DMS79 (cell line): Measurements from ENCODE around the gene LRP1B.

Experiments
- DNase-seq: peaks from one replicate; lab custom pipeline; 2025; lab: John Stamatoyannopoulos, UW

The LRP1B gene

GRCh38 chr2:140257692-140258300 lies 1873.0 kb downstream of the LRP1B start:
- no peak for DNase-seq

- no peak for DNase-seq
Measured at GRCh38 chr2:140256080-140256479, 1874.7 kb downstream of the LRP1B start.

- no peak for DNase-seq
Measured at GRCh38 chr2:140249821-140250220, 1881.0 kb downstream of the LRP1B start.

- no peak for DNase-seq
Measured at GRCh38 chr2:140248623-140249022, 1882.2 kb downstream of the LRP1B start.

- no peak for DNase-seq
Measured at GRCh38 chr2:140247451-140248195, 1883.2 kb downstream of the LRP1B start.

- DNase-seq: no peak
Measured at GRCh38 chr2:140246957-140247356, 1883.9 kb downstream of the LRP1B start.

GRCh38 chr2:140246058-140246457 lies 1884.8 kb downstream of the LRP1B start:
- DNase-seq: no peak

- no peak for DNase-seq
Measured at GRCh38 chr2:140242889-140243288, 1887.9 kb downstream of the LRP1B start.

GRCh38 chr2:140234116-140234515 lies 1896.7 kb downstream of the LRP1B start:
- no peak for DNase-seq

- no peak for DNase-seq
Measured at GRCh38 chr2:140210963-140211362, 1919.9 kb downstream of the LRP1B start.

- DNase-seq: no peak
Measured at GRCh38 chr2:140205093-140205492, 1925.7 kb downstream of the LRP1B start.

GRCh38 chr2:140203347-140203746 lies 1927.5 kb downstream of the LRP1B start:
- no peak for DNase-seq

GRCh38 chr2:140201572-140201971 lies 1929.2 kb downstream of the LRP1B start:
- no peak for DNase-seq

GRCh38 chr2:140200764-140201163 lies 1930.1 kb downstream of the LRP1B start:
- no peak for DNase-seq

- DNase-seq: no peak
Measured at GRCh38 chr2:140200307-140200706, 1930.5 kb downstream of the LRP1B start.

GRCh38 chr2:140199312-140199711 lies 1931.5 kb downstream of the LRP1B start:
- no peak for DNase-seq

GRCh38 chr2:140187086-140187485 lies 1943.7 kb downstream of the LRP1B start:
- no peak for DNase-seq

- DNase-seq: no peak
Measured at GRCh38 chr2:140186313-140186712, 1944.5 kb downstream of the LRP1B start.

GRCh38 chr2:140185076-140185475 lies 1945.7 kb downstream of the LRP1B start:
- no peak for DNase-seq

GRCh38 chr2:140183056-140183765 lies 1947.6 kb downstream of the LRP1B start:
- no peak for DNase-seq
